ENCODE measurements around the gene DDX19B.

GRCh38 chr16:70254180-70254964 lies 44.6 kb upstream of the DDX19B start:
- TF ChIP-seq POLR2AphosphoS5 (IDR thresholded peaks at IDR 0.05) (no peak), CTCF (IDR thresholded peaks at IDR 0.05) (peak in 1 of 4 experiments; percentile 0), POLR2A (IDR thresholded peaks at IDR 0.05) (no peak)

All from sigmoid colon (tissue), 4 donors.